Panc1 (cell line): ENCODE data around the gene BTBD9. TPM values are rescaled to one million over a fixed set of nuclear protein-coding genes. Genes with fewer than 3 reads are reported as not detected.

Experiments used
- ATAC-seq: fragments of 200-7000 bp; cut with Tn5 transposase; 2 replicates; pipeline ENCODE4 v1.9.1; 2020; ENCODE audit warnings: mild to moderate bottlenecking, moderate library complexity
- BruUV-seq: library from RNA; stranded (reverse); fragments of 400-500 nt; replicated peaks from 2 replicates; lab custom pipeline; 2021; lab: Mats Ljungman, UMichigan
- CTCF ChIA-PET: fragments of 300-600 bp; sonication (Branson Sonifier 250); formaldehyde crosslinking; loops from one replicate; lab custom pipeline; 2022; ENCODE audit warnings: antibody characterized with exemption; lab: Charles Lee
- POLR2A ChIA-PET: fragments of 300-600 bp; sonication (Branson Sonifier 250); formaldehyde crosslinking; loops from one replicate; lab custom pipeline; 2022; ENCODE audit warnings: antibody characterized with exemption; lab: Charles Lee
- DNase-seq: peaks from one replicate; pipeline ENCODE4 v3.0.0-alpha.2; 2010; ENCODE audit warnings: low read depth, low spot score
- H3K27ac ChIP-seq: 2 replicates; pipeline ENCODE4 v1.5.1; 2011; ENCODE audit warnings: mild to moderate bottlenecking, low read length, inconsistent platforms
- H3K27me3 ChIP-seq: fragments of 200-500 bp; sonication (Bioruptor generic); 2 replicates; pipeline ENCODE4 v1.6.0; 2014; ENCODE audit warnings: low read length, inconsistent platforms; ENCODE audit not compliant: control insufficient read depth, insufficient read depth
- H3K36me3 ChIP-seq: fragments of 200-500 bp; sonication (Bioruptor generic); 2 replicates; pipeline ENCODE4 v1.5.1; 2014; ENCODE audit warnings: inconsistent platforms, mild to moderate bottlenecking, low read length, moderate library complexity; ENCODE audit not compliant: control insufficient read depth, insufficient read depth
- H3K4me1 ChIP-seq: 2 replicates; pipeline ENCODE4 v1.5.1; 2011; ENCODE audit warnings: inconsistent platforms, mild to moderate bottlenecking, low read length, moderate library complexity; ENCODE audit not compliant: control insufficient read depth, insufficient read depth
- H3K4me3 ChIP-seq, 2 experiments: 2 replicates each; pipeline ENCODE4 v1.5.1; 2011 to 2012; ENCODE audit warnings: low read depth in 2 of 2, low read length in 2 of 2, mild to moderate bottlenecking in 2 of 2, inconsistent platforms in 1 of 2, moderate library complexity in 1 of 2
- H3K9me3 ChIP-seq: fragments of 200-500 bp; sonication (Bioruptor generic); 2 replicates; pipeline ENCODE4 v1.5.1; 2014; ENCODE audit warnings: low read depth, mild to moderate bottlenecking, inconsistent platforms, low read length, moderate library complexity; ENCODE audit not compliant: control insufficient read depth, insufficient read depth
- POLR2AphosphoS5 ChIP-seq: IDR thresholded peaks from 2 replicates; pipeline ENCODE4 v1.6.1; 2012; ENCODE audit warnings: mild to moderate bottlenecking, low read depth, low read length, moderate library complexity
- REST ChIP-seq, 2 experiments: IDR thresholded peaks; 2 replicates each; pipeline ENCODE4 v1.6.1; 2011 to 2012; ENCODE audit warnings: low read depth in 2 of 2, control low read depth in 1 of 2, low read length in 1 of 2, mild to moderate bottlenecking in 1 of 2, moderate library complexity in 1 of 2; ENCODE audit not compliant: insufficient read depth in 1 of 2
- SIN3A ChIP-seq: IDR thresholded peaks from 2 replicates; pipeline ENCODE4 v1.6.1; 2012; ENCODE audit warnings: low read depth, mild to moderate bottlenecking, low read length, moderate library complexity, borderline replicate concordance; ENCODE audit not compliant: insufficient read depth
- TCF7L2 ChIP-seq: IDR thresholded peaks from 2 replicates; pipeline ENCODE4 v1.6.1; 2011; ENCODE audit warnings: mild to moderate bottlenecking, low read depth, low read length, inconsistent platforms
- in situ Hi-C: cut with HindIII; loops from 2 replicates; pipeline ENCODE4 v1.10.0; 2016; ENCODE audit warnings: low sequenced_read_pairs, low pct_unique_long_range_greater_than_20kb
- intact Hi-C: fragments of 100-400 bp; cut with micrococcal nuclease; formaldehyde crosslinking; loops from one replicate; pipeline ENCODE4 v1.10.0; 2022; ENCODE audit not compliant: unreplicated experiment
- total RNA-seq: library from RNA; stranded (reverse); gene quantifications from one replicate; pipeline ENCODE4 v1.2.1, GENCODE V29; 2021; ENCODE audit not compliant: unreplicated experiment
- TF ChIP-seq, protein P1 (sequence below): fragments of 450-650 bp; IDR thresholded peaks from 2 replicates; pipeline ENCODE4 v1.5.1; 2017; ENCODE audit warnings: mild to moderate bottlenecking

BTBD9 gene
- total RNA-seq, 1 experiment from 2014 or later: 12.8 TPM

DNA sequence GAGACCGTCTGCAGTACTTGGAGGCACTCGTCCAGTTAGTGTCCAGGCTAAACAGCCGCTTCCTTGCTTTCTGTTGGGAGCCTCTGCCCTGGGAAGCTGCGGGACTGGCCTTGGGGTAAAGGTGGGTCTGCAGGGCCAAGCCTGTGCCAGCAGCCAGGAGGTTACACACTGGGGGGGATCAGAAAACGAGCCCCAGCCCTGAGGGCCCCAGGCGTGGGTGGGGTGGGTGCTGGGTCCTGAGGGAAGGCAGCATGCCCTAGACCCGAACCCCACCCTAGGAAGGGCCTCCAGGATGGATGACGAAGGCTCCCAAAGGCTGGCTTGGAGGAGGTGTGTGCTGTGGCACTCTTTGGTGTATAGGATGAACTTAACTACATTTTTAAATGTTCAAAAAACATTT is 485.0 kb downstream of the BTBD9 start:
- no peak overlapping the region for H3K27ac ChIP-seq
- peaks cover 5% of the 10 kb centered on the region; the same call in 1 of the 2 replicates for H3K4me1 ChIP-seq
- no peaks in the 10 kb centered on the region for H3K27me3 ChIP-seq
- in situ Hi-C loops (no loop called here), intact Hi-C loops (no loop called here)
- no TSS peak for BruUV-seq
- H3K9me3 ChIP-seq: no peaks in the 10 kb centered on the region
- DNase-seq (no peak), ATAC-seq (no peak)
- POLR2A ChIA-PET: interaction anchor here (0.7 kb wide), 1 partner anchor 170 kb away, joined by 3 read pairs; no protein-coding TSS in a partner anchor
- TF ChIP-seq, protein P1, sequence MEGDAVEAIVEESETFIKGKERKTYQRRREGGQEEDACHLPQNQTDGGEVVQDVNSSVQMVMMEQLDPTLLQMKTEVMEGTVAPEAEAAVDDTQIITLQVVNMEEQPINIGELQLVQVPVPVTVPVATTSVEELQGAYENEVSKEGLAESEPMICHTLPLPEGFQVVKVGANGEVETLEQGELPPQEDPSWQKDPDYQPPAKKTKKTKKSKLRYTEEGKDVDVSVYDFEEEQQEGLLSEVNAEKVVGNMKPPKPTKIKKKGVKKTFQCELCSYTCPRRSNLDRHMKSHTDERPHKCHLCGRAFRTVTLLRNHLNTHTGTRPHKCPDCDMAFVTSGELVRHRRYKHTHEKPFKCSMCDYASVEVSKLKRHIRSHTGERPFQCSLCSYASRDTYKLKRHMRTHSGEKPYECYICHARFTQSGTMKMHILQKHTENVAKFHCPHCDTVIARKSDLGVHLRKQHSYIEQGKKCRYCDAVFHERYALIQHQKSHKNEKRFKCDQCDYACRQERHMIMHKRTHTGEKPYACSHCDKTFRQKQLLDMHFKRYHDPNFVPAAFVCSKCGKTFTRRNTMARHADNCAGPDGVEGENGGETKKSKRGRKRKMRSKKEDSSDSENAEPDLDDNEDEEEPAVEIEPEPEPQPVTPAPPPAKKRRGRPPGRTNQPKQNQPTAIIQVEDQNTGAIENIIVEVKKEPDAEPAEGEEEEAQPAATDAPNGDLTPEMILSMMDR: no peak
- no peak for TF ChIP-seq POLR2AphosphoS5
- CTCF ChIA-PET: no interaction called here
- no peaks in the 10 kb centered on the region; the same call in 1 of the 2 replicates for H3K36me3 ChIP-seq
- H3K4me3 ChIP-seq: no peak overlapping the region

DNA sequence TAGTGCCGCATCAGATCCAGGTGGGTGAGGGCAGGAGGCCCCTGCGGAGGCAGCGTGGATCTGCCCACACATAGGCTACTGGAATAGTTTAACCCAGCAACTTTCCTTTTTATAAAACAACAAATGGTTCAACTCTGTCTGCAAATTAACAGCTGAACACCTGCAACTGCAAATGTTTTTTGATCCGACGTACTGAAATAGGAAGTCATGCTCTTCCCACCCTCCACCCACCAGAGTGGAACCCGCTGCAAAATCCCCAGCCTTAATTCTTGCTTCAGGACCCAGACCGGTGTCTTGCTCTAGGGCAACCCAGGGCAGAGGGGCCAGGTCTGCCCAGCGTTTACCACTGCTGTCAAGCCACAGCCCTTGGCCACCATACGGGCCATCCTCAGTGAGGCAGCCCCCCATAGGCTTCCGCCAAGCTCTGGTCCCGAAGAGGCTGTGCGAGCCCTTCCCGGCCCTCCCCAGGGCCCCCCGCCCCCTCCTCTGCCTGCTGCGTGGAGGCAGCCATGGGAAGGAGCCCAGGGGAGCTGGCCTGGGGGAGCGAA is 485.9 kb downstream of the BTBD9 start:
- TF ChIP-seq POLR2AphosphoS5: no peak
- TF ChIP-seq TCF7L2: no peak
- no peak for TF ChIP-seq REST (IDR thresholded peaks at IDR 0.05; ENCODE audit: insufficient read depth in 1 of 2, low read depth in 2 of 2, low read length in 1 of 2)
- no peak for TF ChIP-seq SIN3A

More for the DNA sequence above, 485.9 kb downstream of the BTBD9 start:
- H3K36me3 ChIP-seq: no peaks in the 10 kb centered on the region; the same call in 1 of the 2 replicates
- no TSS peak for BruUV-seq
- H3K27me3 ChIP-seq: no peaks in the 10 kb centered on the region
- ATAC-seq (no peak), DNase-seq (no peak)
- intact Hi-C loops (no loop called here), in situ Hi-C loops (no loop called here)
- H3K4me1 ChIP-seq: peaks cover 5% of the 10 kb centered on the region; the same call in 1 of the 2 replicates
- H3K27ac ChIP-seq: no peak overlapping the region
- no peaks in the 10 kb centered on the region for H3K9me3 ChIP-seq
- no peak overlapping the region for H3K4me3 ChIP-seq
- CTCF ChIA-PET: no interaction called here
- POLR2A ChIA-PET: no interaction called here
